GM19467 (cell line): ENCODE results near the gene CLIC3.

Source experiments
- ATAC-seq: cut with Tn5 transposase; IDR thresholded peaks from one replicate; pipeline ENCODE4 v1.9.1; 2021; ENCODE audit warnings: mild to moderate bottlenecking, moderate library complexity; ENCODE audit not compliant: unreplicated experiment

The CLIC3 gene

DNA sequence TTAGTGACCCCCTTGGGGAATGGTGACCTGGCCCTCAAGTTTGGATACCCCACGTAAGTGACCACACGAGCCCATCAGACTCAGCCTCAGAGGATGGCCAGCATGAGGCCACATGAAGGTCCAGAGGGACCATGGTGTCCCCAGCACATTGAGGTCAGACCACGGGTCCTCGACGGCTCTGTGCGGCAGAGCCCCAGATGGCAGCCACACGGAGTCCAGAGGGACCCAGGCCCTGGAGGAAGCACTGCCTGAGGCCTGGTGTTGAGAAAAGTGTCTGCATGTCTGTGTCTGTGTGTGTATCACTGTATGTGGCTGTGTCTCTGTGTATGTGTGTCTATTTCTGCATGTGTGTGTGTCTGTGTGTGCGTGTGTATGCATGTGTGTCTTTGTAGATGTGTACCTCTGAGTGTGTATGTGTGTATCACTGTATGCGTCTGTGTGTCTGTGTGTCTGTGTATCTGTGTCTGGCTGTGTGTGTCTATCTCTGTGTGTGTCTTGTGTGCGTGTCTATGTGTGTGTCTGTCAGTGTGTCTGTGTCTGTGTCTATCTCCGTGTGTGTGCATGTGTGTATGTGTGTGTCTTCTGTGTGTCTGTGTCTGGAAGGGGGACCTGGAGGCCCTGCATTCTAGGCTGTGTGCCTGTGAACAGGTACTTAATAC lies 12.6 kb downstream of the CLIC3 start:
- no peak for ATAC-seq

DNA sequence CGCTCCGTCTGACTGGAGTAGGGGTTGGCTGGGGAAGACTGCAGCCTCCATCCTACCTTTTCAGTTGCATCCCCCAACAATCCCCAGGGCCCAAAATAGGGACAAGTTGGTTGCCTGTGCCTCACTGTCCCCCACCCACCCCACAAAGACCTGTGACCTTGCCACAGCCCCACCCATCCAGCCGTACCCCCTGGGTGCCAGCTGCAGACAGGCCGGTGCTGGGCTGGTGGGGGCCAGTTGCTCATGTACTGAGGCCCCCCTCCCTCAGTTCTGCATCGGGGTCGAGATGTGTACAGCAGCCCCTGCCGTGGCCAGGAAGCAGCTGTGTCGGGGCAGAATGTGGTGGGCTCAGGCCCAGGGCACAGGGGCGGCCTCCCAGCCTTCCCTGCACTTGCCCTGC lies 13.2 kb downstream of the CLIC3 start:
- ATAC-seq: no peak

DNA sequence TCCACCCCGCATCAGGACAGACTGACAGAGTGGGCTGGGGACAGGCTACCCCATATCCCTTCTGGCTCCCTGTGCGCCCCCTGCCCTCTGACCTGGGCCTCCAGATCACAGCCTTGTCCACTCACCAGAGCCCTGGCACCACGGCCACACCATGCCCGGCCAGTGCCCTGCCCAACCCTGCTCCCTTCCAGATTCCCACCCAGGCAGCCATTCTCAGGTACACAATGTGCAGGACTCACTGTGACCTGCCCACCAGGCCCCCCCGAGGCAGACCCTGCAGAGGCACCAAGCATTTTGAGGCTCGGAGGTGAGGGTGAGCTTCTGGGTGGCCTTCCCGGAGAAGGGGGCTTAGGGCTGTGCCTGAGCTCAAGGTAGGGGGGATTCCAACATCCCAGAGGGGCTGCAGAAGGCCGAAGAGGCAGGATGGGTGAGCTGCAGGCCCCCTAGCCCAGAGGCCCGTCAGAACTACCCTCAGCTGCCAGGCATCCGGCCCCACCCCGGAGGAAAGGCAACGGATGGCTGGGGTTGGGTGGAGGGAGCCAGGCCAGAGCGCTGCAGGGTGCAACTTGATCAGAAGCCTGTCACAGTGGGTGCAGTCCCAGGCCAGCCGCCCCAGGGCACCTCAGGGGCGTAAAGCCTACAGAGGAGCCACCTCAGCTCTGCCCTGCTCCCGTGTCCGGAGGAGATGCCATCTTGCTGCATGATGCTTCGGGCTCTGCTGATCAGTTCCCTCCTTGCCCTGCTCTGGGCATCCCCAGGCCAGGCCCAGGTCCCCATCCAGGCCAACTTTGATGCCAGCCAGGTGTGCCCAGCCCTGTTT lies 13.9 kb downstream of the CLIC3 start, which contains the start of gene LCNL1:
TSS of gene LCNL1 (plus strand) at position 762 of the 820 bp plus-strand sequence. CDS start 594 bp downstream, outside the sequence.
- no peak for ATAC-seq

DNA sequence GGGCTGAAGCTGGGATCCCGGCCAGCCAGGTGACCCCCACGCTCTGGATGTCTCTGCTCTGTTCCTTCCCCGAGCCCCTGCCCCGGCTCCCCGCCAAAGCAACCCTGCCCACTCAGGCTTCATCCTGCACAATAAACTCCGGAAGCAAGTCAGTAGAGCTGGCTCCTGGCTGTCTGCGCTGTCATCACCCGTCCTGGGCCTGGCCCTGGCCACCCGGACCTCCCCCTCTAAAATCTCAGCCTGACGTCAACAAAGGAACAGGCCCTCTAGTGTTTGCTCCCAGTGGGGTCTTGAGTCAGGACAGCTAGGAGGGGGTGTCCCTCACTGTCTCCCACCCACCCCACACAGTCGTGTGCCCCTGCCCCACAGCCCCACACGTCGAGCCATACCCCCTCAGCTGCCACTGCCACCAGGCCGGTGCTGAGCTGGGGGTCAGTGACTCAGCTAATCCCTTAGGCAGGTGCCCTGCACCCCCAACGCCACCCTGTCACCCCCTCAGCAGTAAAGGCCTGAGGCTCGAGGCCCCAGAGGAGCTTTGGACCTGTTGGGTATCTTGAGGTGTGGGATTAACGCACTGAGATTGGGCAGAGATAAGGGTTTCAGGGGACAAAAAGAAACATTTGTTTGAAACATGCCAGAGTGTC lies 14.7 kb downstream of the CLIC3 start:
- ATAC-seq: no peak

DNA sequence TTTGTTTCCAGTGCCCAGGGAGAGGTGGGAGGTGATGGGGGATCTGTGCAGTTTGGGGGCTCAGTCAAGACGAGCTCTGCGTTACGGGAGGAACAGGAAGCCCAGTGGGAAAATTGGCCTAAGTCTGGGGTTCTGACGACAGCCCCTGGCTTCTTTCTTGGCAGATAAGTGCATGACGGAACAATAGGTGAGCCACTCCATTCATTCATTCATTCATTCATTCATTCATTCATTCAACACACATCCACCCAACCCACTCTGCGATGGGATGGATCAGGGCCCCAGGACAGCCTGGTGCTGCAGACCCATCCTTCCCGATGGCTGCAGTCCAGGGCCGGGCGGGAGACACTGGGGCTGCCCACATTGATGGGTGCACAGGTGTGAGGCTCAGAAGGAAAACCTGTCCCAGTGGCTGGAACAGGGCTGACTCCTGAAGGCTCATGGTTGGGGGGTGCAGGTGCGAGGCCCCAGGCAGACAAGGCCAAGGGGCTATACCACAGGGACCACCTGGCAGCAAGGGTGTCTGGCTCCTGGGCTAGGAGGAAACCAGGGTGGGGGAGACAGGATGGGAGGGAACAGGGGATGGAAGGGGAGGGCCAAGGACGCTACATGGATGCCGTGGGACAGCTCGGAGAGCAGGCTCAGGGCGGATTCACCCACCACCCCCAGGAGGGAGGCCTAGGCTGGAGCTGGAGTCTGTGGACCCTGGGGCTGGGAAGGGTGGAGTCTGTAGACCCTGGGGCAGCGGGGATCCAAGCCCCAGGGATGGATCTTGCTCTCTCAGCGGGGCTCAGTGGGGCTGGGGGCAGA lies 15.5 kb downstream of the CLIC3 start:
- ATAC-seq: no peak

DNA sequence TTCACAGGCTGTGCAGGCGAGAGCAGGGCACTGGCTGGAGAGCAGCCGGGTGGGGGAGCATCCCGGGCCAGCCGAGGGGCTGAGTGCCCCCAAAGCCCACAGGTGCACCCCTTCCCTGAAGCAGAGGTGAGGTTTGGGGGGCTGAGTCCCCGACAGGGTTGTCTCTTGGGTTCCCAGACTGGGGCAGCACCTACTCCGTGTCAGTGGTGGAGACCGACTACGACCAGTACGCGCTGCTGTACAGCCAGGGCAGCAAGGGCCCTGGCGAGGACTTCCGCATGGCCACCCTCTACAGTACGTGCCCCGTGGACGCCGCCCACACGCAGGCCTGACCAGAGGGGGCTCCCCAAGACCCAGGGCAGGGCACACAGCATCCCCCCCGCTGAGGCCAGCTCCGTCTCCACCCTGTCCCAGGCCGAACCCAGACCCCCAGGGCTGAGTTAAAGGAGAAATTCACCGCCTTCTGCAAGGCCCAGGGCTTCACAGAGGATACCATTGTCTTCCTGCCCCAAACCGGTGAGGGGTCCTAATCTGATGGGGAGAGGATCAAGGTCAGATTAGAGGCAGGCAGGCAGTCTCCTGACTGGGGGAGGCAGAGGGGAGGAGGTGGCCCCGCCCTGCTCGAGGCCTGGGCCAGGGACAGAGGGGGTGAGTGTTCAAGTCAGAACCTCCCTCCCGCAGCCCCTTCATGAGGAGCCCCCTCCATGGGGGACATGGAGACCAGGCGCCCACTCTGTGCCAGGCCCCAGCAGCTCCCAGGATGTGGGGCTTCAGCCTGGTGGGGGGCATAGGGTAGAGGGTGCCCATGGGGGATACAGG lies 16.4 kb downstream of the CLIC3 start:
- ATAC-seq: no peak

DNA sequence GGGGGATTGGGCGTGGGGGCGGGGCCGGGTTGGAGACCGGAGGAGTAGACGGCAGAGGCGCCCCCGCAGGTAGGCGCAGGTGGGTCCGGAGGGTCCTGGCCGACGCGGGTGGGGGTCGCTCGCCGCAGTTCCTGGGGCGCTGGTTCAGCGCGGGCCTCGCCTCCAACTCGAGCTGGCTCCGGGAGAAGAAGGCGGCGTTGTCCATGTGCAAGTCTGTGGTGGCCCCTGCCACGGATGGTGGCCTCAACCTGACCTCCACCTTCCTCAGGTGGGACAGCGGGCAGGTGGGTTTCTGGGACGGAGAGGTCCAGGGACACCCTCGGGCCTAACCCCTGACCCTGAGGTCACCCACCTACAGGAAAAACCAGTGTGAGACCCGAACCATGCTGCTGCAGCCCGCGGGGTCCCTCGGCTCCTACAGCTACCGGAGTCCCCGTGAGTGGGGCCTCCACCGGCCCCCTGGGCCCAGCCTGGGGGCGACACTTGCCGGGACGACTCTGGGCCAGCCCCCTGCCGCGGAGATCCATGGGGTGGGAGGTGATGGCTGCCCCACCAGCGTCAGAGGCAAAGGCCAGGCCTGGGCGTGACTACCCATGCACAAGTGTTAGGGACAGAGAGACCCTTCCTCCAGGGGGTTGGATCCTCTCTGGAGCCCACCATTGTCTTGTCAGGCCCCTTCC lies 17.4 kb downstream of the CLIC3 start:
- no peak for ATAC-seq

DNA sequence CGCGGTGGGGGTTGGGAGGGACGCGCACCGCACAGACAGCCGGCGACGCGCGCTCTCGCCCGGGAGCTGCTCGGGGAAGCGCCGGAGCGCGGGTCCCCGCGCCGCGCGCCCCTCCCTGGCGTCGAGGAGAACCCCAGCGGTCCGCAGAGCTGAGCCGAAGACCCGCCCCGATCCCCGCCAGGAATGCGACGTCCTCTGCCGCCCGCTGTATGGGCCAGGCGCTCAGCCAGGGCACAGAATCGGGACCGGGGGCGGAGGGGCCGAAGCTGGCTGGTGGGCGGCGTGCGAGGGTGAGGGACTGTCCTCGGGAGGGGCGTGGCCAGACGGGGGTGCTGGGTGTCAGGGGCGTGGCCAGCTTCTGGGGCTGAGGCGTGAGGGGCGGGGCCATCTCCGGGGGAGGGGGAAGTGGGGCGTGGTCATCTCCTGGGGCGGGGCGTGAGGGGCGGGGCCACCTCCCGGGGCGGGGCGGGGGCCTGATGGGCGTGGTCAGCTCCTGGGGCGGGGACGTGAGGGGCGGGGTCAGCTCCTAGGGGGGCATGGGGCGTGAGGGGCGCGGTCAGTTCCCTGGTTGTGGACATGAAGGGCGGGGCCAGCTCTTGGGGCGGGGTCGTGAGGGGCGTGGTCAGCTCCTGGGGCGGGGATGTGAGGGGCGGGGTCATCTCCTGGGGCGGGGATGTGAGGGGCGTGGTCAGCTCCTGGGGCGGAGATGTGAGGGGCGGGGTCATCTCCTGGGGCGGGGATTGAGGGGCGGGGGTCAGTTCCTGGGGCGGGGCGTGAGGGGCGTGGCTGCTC lies 18.1 kb downstream of the CLIC3 start:
- ATAC-seq: no peak

DNA sequence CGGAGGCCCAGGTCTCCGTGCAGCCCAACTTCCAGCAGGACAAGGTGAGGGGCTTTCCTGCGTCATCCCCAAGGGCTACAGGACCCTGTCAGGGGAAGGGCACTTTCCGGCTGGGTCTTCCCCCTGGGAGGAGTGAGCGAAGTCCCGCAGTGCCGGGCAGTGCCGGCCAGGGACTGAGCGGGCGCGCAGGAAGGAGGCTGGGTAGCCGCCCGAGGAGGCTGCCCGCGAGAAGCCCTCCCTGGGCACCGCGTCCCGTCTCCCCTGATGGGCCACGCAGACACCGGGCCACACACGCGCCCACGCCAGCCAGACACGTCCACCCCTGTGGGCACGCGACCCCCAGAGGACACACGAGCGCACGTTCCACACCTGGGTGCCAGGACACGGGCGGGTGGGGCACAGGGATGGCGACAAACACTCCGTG lies 18.7 kb downstream of the CLIC3 start:
- no peak for ATAC-seq

DNA sequence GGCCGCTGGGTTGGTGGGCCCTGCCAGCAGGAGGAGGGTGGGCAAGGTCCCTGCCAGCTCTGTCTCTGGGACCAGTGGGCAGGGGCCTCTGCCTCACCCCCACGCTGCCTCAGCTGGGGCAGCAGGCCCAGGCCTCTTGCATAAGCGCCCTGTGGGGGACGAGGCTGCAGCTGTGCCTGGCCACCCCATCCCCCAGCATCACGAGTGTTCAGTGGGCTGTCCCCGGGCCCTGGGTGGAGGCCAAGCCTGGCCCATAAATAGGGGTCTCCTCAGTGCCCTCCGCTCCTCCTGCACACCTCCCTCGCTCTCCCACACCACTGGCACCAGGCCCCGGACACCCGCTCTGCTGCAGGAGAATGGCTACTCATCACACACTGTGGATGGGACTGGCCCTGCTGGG lies 19.1 kb downstream of the CLIC3 start, which contains the start of gene PTGDS:
TSS of gene PTGDS (plus strand) at position 282 of the 400 bp plus-strand sequence. CDS start at position 357, 75 bp downstream.
- ATAC-seq: no peak

DNA sequence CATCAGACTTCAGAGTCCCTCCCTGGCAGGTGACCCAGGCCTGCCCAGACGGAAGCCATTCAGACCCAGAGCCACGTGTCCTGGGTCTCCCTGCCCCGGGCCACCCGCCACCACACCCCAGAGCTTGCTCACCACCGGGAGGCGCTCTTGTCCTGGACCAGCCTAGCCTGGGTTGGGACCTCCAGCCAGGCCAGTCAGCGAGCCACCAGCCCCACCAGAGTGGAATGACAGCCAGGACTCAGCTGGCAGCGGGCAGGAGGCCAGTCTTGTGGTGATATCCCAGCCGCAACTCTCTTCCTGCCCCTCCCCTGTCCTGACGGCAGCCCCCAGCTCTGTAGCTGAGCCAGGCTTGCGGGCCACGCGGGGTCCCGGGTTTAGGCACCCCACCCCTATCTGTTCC lies 20.7 kb downstream of the CLIC3 start:
- no peak for ATAC-seq

DNA sequence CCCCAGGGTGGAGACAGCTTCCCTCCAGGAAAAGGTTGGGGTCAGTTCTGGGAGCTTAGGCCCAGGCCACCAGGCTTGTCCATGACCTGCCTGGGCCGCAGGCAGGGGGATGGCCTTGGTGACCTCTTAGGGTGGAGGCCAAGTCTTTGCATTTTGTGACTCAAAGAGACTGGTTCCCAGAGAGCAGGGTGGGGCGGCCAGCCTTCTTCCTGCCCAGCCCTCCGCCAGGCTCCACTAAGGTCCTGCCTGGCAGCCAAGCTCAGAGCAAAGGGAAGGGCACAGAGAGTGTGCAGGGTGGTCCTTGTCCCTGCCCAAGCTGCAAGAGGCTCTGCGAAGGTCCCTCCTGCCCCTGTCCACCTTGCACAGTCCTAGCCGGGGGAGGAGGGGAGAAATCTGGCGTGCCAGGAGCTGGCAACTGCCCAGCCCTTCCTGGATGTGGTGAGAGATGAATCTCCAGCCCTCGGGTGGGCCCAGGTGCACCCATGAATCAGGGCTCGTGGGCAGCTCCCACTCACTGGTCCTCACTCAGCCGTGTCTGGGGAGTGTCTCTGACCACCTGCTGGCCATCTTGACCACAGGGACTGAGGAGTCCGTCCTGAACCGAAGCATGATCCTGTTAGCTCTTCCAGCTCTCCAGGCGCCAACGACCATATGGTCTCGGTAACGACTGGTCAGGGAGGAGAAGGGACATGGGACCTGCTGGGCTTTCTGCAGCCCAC lies 21.4 kb downstream of the CLIC3 start:
- no peak for ATAC-seq

DNA sequence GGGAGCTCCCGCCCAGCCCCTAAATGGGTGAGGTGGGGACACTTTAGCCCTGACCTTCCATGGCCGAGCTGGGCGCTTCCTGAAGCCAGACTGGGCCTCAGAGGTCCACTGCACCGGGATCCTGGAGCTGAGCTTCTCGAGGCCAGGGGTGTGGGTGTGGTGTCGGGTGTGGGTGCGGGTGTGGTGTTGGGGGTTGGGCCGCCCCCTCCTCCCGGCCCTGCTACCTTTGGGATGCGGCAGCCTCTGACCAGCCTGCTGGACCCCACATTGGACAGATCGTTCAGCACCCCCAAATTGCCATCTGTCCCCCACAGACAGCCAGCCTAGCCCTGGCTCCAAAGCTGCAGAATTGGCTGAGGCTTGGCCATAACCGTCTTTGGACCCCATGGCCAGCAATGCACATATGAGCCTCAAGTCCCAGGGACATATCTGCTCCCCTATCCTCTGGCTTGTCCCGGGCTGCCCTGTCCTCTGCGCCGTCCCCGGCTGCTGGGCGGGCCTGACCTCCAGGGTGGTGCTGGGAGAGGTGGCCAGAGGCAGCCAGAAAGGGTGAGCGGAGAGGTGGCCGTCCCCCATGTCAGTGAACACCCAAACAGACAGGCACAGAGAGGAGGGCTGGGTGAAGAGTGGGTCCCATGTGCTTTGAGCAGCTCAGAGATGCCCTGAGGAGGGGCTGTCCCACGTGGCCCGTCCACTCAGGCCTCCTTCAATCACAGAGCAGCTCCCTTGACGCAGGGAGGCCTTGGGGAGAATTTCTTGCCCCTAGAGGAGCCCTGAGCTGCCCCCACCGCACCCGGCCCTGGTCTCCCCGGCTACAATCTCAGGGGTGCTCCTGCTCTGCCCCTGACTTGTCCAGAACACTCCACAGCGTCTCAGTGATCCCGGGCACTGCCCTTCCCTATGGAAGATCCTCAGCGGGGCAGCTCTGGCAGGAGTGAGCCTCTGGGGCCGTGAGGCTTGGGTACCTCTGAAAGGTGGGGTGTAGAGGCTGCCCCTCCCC lies 22.4 kb downstream of the CLIC3 start:
- no peak for ATAC-seq

DNA sequence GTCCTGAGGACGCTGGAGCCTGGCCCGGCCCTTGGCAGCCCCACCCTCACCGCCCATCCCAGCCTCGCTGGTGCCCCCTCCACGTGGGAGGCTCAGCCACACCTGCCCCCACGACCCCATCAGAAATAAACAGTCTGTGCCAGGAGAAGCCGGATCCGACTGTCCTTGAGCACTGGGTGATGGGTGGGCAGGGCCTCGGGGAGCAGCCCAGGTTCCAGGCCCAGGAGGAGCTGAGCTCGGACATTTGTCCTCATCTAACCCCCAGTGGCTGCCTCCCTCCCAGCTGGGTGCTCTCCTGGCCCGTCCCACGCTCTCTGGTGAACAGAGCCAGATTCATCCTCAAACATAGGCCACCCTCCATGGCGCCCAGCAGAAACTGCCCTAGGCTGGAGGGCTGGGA lies 23.6 kb downstream of the CLIC3 start:
- ATAC-seq: no peak

DNA sequence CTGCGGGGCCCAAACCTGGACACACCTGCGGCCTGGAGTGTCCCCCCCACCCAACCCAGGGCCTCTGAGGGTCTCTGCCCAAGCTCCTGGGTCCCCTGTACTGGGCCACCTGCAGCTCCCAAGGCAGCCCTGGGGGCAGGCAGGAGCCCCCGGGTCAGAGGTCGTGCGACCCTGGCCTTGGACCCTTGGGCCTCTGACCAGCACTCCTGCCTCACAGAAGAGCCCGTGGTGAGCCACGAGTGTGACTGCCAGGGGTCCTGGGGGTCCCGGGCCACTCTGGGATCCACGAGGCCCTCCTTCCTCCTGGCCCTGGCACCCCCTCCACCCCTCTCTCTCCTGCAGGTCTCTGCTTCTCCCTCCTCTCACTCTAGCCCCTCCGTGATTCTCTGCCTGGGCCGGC lies 24.0 kb downstream of the CLIC3 start:
- ATAC-seq: no peak

DNA sequence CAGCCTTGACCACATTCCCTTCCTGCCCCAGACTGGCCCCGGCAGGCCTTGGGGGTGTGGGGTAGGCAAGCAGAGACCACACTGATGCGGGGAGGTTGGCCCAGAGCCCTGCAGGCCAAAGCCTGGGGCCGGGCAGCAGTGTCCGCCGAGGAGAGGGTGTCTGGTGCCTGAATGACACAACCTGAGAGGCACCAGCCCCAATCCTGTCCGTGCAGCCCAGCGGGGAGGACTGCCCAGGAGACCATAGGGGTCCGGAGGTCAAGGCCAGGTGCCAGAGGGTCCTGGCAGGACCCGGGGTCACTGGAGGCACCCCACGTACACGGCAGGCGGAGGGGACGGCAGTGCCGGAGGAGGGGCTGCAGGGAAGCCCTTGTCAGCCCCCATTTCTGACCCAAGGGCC lies 24.6 kb downstream of the CLIC3 start:
- no peak for ATAC-seq

DNA sequence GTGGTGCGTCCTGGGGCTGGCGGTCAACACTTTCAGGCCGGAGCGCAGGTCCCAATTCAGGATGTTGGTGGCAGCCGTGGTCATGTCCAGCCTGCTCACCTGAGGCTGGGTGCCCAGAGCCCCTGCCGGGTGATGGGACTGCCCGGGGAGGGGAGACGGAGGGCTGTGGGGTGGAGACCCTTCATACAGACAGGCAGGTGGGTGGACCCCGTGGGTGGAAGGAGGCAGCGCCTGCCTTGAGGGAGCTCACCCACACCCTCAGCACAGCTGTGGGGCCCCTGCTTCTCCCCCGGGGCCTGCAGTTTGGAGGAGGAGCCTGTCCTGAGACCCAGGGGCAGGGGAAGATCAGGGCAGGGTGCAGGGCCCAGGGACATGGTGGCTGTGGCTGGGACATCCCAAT lies 26.0 kb downstream of the CLIC3 start:
- no peak for ATAC-seq
